Muscle of arm (tissue), 14 donors: ENCODE data around the gene GPR107. TPM values are rescaled to one million over a fixed set of nuclear protein-coding genes. Genes with fewer than 3 reads are reported as not detected.
A peak's percentile ranks its signal among the peaks of the same experiment; 100 is the strongest.
"Not testable (repeated sequence)": the region's sequence is repeated elsewhere in the genome, so short reads cannot be mapped to it uniquely, and the experiment has no call there.

ENCODE experiments used
- DNase-seq: peaks from one replicate; pipeline ENCODE4 v3.0.0-alpha.2; 2013
- long read RNA-seq, 11 donors: transcript quantifications; one replicate each; lab custom pipeline, GENCODE V29; 2026
- polyA plus RNA-seq, 12 donors: library from polyadenylated mRNA; unstranded; fragments of 120-200 nt; gene quantifications; one replicate each; pipeline ENCODE4 v1.2.1, GENCODE V29; 2013; ENCODE audit not compliant: insufficient read length in 12 of 12

GPR107 gene
- polyA plus RNA-seq: 10 to 100 TPM in 11 of 12 donors, not detected in 1; 32.6 to 40.6 (median 37.8) TPM
- long read RNA-seq, donor 1, full-length matches to known transcripts: 2 of 19 reads
- long read RNA-seq, donor 1, partial matches to known transcripts: 17 of 19 reads
- long read RNA-seq, donor 1, other reads (novel, unspliced or antisense): 0 of 19 reads
- long read RNA-seq, donor 2, full-length matches to known transcripts: 2 of 2 reads
- long read RNA-seq, donor 2, partial matches to known transcripts: 0 of 2 reads
- long read RNA-seq, donor 2, other reads (novel, unspliced or antisense): 0 of 2 reads
- long read RNA-seq, donor 3, full-length matches to known transcripts: 2 of 2 reads
- long read RNA-seq, donor 3, partial matches to known transcripts: 0 of 2 reads
- long read RNA-seq, donor 3, other reads (novel, unspliced or antisense): 0 of 2 reads
- long read RNA-seq, donor 4: 0 reads
- long read RNA-seq, donor 5: 0 reads
- long read RNA-seq, donor 6, full-length matches to known transcripts: 2 of 7 reads
- long read RNA-seq, donor 6, partial matches to known transcripts: 5 of 7 reads
- long read RNA-seq, donor 6, other reads (novel, unspliced or antisense): 0 of 7 reads
- long read RNA-seq, donor 7, full-length matches to known transcripts: 2 of 2 reads
- long read RNA-seq, donor 7, partial matches to known transcripts: 0 of 2 reads
- long read RNA-seq, donor 7, other reads (novel, unspliced or antisense): 0 of 2 reads
- long read RNA-seq, donor 8, full-length matches to known transcripts: 3 of 10 reads
- long read RNA-seq, donor 8, partial matches to known transcripts: 7 of 10 reads
- long read RNA-seq, donor 8, other reads (novel, unspliced or antisense): 0 of 10 reads
- long read RNA-seq, donor 9: 0 reads
- long read RNA-seq, donor 10, full-length matches to known transcripts: 8 of 14 reads
- long read RNA-seq, donor 10, partial matches to known transcripts: 6 of 14 reads
- long read RNA-seq, donor 10, other reads (novel, unspliced or antisense): 0 of 14 reads
- long read RNA-seq, donor 11, full-length matches to known transcripts: 2 of 2 reads
- long read RNA-seq, donor 11, partial matches to known transcripts: 0 of 2 reads
- long read RNA-seq, donor 11, other reads (novel, unspliced or antisense): 0 of 2 reads

GRCh38 chr9:130053504-130054324 is at the start of gene GPR107:
TSS of gene GPR107 (plus strand) at chr9:130053906. CDS start at chr9:130053933, 27 bp downstream.
- peak; percentile 79 for DNase-seq

DNA sequence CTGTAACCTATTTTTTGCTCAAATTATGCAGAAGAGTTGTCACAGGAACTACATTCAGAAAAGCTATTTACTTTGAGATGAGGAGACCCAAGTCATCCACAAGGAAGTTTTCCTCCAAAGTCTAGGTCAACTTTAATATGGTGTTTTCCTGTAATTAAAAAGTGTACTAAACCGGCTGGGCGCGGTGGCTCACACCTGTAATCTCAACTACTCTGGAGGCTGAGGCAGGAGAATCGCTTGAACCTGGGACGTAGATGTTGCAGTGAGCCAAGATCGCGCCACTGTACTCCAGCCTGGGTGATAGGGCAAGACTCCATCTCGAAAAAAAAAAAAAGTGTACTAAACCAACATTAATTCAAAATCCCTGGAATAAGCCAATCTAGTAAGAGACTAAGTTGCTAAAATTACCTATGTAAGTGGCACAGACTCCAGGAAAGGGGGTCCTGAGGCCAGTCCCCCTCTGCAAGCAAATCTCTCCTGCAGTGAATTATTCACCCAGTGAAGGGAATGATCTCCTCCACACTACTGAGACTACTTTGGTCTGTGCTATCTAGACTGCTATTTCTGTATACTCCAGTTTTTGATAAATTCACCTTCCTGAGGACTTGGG is 49.7 kb upstream of the GPR107 start:
- DNase-seq: no peak

DNA sequence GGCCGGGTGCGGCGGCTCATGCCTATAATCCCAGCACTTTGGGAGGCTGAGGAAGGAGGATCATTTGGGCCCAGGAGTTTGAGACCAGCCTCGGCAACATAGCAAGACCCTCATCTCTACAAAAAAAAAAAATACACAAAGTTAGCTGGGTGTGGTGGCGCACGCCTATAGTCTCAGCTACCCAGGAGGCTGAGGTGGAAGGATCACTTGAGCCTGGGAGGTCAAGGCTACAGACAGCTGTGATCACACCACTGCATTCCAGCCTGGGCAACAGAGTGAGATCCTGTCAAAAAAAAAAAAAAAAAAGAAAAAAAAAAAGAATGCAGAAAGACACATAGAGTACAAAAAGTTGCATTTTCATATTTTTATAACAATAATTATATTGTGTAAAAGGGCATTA is 46.8 kb upstream of the GPR107 start:
- not testable (repeated sequence) for DNase-seq

DNA sequence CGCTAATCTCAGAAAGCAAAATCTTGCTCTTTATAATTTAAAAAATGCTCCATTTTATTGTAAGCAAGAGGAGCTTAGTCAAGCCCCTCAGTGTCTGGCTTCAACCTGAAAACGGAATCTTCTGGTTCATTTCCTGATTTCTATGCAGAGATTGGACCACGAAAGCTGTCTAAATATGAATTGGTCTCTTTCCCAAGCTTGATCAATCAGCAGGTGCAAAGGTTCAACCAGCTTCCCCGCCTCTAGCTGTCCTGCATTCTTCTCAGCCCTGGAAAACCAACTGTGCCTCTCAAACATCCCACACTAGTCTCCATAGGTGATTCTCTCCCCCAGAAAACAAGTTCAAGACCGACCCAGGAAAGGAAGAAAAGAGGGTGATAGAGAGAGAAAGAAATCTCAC is 45.2 kb upstream of the GPR107 start:
- DNase-seq: no peak

DNA sequence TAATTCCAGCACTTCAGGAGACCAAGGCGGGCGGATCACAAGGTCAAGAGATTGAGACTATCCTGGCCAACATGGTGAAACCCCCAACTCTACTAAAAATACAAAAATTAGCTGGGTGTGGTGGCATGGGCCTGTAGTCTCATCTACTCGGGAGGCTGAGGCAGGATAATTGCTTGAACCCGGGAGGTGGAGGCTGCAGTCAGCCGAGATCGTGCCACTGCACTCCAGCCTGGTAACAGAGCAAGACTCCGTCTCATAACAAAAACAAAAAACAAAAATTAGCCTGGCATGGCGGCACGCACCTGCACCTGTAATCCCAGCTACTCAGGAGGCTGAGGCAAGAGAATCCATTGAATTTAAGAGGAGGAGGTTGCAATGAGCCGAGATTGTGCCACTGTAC is 44.2 kb upstream of the GPR107 start:
- not testable (repeated sequence) for DNase-seq

DNA sequence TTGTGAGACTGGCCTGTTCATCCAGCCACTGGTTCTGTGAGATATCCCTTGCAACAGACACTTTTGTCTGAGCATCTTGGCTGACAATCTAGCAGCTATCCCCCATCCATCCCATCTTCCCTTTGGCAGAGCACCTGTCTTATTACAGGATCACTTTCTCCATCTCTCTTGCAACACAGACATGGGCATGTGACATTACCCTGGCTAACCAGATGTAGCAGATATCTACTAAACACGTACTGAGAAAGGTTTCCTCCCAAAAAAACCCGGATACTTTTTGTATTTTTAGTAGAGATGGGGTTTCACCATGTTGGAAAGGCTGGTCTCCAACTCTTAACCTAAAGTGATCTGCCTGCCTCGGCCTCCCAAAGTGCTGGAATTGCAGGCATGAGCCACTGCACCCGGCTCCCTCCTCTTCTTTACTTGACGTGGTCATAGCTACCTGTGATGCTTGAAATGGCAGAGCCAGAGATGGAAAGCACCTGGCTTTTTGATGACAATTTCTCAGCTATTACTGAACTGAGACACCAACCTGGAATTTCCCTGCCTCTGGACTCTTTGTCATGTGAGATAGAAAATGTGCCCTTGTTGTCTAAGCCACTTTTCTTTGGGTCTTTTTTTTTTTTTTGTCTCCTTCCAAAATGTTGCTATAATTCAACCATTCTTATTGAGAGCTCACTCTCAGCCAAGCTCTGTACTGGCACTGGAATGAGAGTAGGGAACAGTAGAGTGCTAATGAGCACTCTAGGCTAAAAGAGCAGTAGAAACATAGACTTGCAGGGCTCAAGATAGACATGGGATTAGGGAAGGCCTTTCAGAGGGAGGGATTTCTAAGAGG is 43.3 kb upstream of the GPR107 start:
- no peak for DNase-seq

- no peak for DNase-seq
Measured at GRCh38 chr9:130013326-130013725, 40.4 kb upstream of the GPR107 start.

DNA sequence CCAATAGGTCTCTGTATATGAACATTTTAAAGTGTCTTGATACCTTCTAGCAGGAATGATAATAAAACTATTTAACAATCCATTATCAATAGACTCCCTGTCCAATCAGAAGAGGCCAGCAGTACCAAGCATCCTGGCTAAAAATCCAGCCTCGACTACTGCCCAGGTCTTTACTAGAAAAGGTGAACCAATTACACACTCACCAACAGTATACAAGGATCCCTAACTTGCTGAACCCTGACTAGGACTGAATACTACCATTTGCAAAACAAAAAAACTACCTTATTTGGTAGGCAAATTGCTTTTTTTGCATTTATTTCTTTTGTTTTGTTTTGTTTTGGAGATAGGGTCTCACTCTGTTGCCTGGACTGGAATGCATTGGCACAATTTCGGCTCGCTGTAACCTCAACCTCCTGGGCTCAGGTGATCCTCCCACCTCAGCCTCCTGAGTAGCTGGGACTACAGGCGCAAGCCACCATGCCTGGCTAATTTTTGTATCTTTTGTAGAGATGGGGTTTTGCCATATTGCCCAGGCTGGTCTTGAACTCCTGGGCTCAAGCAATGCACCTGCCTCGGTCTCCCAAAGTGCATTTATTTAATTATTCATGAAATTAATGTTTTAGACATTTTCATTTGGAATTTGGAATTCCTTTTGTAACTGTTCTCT is 38.2 kb upstream of the GPR107 start:
- no peak for DNase-seq

- DNase-seq: no peak
Measured at GRCh38 chr9:130017076-130017475, 36.6 kb upstream of the GPR107 start.

DNA sequence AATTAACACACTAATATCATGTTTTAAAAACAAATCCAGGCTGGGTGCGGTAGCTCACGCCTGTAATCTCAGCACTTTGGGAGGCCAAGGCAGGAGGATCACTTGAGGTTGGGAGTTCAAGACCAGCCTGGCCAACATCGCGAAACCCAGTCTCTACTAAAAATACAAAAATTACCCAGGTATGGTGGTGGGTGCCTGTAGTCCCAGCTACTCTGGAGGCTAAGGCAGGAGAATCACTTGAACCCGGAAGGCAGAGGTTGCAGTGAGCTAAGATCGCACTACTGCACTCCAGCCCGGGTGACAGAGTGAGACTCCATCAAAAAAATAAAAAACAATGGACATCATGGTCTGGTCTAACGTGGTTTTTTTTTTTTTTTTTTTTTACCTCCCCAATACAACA is 36.2 kb upstream of the GPR107 start:
- DNase-seq: not testable (repeated sequence)

GRCh38 chr9:130018265-130018664 is 35.4 kb upstream of the GPR107 start:
- DNase-seq: no peak

GRCh38 chr9:130020618-130021017 is 33.1 kb upstream of the GPR107 start:
- no peak for DNase-seq

GRCh38 chr9:130021123-130021522 is 32.6 kb upstream of the GPR107 start:
- DNase-seq: no peak

DNA sequence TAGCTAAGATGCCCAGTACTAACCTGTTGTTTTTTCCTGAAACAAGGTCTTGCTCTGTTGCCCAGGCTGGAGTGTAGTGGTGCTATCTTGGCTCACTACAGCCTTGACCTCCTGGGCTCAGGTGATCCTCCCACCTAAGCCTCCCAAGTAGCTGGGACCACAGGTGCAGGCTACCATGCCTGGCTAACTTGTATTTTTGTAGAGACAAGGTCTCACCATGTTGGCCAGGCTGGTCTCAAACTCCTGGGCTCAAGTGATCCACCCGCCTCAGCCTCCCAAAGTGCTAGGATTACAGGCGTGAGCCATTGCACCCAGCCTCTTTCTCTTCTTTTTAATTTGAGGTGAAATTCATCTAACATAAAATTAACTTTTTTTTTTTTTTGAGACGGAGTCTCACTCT is 31.9 kb upstream of the GPR107 start:
- DNase-seq: not testable (repeated sequence)

DNA sequence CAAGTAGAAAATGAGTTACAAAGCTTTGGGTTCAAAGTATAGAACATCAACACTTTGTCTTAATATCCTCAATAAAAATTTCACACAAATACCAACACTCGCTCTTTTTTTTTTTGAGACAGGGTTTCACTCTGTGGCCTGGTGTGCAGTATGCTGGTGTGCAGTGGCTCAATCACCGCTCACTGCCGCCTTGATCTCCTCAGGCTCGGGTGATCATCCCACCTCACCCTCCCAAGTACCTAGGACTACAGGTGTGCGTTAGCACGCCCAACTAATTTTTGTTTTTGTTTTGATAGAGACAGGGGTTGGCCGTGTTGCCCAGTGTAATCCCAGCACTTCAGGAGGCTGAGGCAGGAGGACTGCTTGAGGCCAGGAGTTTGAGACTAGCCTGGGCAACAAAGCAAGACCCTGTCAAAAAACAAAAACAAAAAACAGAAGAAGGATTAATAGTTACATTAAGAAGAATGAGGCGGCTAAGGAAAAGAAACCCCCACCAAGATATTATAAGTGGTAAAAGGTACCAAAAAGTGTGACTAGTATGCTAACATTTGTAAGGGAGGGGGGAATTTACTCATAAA is 31.1 kb upstream of the GPR107 start:
- no peak for DNase-seq

DNA sequence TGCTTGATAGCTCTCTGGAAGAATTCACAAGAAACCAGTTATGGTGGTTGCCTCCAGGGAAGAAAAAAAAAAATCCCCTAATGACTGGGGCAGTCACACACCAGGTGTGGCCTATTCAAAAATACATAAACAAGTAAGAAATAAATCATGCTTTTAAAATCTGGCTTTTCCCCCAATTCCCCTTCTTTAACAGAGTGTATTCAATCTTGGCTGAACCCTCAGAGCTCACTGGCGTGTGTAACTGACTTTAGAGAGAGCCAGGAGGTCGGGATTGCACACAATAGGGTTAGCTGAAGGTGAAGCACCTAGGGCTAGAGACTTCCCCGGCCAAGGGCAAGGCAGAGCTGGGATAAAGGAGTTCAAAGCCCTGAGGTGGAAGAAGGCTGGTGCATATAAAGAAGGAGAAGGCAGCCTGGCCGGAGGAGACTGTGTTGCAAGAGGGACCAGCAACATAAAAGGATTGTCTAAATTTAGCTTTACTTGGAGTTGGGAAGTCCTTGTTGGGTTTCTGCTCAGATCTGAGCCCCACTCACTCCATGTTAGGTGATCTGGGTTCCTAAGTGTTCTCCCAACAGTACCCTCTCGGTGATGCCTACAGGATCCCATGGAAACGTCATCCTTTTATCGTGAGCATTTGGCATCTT is 30.4 kb upstream of the GPR107 start:
- no peak for DNase-seq

- DNase-seq: no peak
Measured at GRCh38 chr9:130023994-130024596, 29.6 kb upstream of the GPR107 start.

- DNase-seq: no peak
Measured at GRCh38 chr9:130024597-130024994, 29.1 kb upstream of the GPR107 start.
